Gastrocnemius medialis (tissue), 4 donors: Measurements from ENCODE around the gene IQCH.

Source experiments
- POLR2A ChIP-seq, 2 donors: fragments of 450-650 bp; IDR thresholded peaks; one replicate each; pipeline ENCODE4 v1.6.1; 2017; ENCODE audit warnings: antibody characterized with exemption in 2 of 2, mild to moderate bottlenecking in 2 of 2, moderate library complexity in 2 of 2
- TF ChIP-seq, protein P1 (sequence below), 5 experiments: fragments of 450-650 bp in 3 of 5; fragments of 200-600 bp in 2 of 5; sonication (generic) in 2 of 5; IDR thresholded peaks in 4 of 5; conservative IDR thresholded peaks in 1 of 5; 1 replicate in 4 of 5; 2 replicates in 1 of 5; pipeline ENCODE4 v1.5.1; 2016 to 2019; ENCODE audit warnings: antibody characterized with exemption in 5 of 5, mild to moderate bottlenecking in 3 of 5, moderate library complexity in 3 of 5

DNA sequence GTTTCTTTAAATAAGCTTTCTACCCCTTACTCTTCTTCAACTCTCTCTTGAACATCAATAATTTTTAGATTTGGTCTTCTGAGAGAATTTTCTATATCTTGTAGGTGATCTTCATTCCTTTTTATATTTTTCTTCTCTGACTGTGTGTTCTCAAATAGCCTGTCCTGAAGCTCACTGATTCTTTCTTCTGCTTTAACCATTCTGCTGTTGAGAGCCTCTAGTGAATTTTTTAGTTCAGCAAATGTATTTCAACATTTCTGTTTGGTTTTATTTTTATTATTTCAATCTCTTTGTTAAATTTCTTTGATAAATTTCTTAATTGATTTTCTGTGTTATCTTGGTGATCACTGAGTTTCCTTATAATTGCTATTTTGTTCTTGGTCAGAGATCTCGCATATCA lies 19.6 kb downstream of the IQCH start:
- TF ChIP-seq, protein P1, sequence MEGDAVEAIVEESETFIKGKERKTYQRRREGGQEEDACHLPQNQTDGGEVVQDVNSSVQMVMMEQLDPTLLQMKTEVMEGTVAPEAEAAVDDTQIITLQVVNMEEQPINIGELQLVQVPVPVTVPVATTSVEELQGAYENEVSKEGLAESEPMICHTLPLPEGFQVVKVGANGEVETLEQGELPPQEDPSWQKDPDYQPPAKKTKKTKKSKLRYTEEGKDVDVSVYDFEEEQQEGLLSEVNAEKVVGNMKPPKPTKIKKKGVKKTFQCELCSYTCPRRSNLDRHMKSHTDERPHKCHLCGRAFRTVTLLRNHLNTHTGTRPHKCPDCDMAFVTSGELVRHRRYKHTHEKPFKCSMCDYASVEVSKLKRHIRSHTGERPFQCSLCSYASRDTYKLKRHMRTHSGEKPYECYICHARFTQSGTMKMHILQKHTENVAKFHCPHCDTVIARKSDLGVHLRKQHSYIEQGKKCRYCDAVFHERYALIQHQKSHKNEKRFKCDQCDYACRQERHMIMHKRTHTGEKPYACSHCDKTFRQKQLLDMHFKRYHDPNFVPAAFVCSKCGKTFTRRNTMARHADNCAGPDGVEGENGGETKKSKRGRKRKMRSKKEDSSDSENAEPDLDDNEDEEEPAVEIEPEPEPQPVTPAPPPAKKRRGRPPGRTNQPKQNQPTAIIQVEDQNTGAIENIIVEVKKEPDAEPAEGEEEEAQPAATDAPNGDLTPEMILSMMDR (IDR thresholded peaks at IDR 0.05 in 4 of 5, conservative IDR thresholded peaks at IDR 0.05 in 1 of 5), result no peak
- no peak for TF ChIP-seq POLR2A (IDR thresholded peaks at IDR 0.05)
